ENCODE results near the gene RHOBTB1. TPM values are rescaled to one million over a fixed set of nuclear protein-coding genes. Genes with fewer than 3 reads are reported as not detected.

The RHOBTB1 gene
- total and polyA plus RNA-seq, 3 donors from 2014 or later, result 38.1 to 47.1 (median 44.7) TPM

DNA sequence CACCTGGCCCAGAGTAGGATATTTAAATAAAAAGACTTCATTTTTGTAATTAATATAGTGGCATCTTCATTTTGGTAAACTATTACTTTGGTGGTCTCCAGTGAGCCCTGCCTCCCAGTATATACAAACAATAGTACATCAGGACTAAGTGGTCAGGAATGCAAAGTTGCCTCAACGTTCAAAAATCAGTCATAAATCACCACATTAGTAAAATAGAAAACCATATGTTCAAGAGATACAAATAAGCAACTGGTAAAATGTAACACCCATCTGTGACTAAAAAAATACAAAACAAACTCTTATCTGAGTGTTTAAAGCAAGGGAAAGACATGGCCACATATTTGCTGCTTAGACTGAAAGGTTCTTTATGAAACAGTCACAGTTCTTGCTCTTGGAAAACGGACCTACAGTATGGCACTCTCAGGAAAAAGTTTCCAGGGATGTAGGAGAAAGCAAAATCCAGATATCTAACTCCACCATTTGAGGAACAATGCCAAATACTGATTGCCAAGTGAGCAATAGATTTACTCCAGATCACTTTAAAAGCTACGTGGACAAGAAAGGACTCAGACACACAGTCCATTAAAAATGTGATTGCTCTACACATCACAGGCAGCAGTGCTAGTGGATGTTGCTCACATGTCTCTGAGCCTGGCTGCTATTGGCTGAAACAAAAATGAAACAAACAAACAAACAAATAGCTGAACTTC, 15.1 kb upstream of the RHOBTB1 start:
- Histone ChIP-seq H3K4me1 (no peaks in the 10 kb centered on the region), H3K36me3 (ENCODE audit: low read depth, missing control alignments) (no peaks in the 10 kb centered on the region), H3K9me3 (no peaks in the 10 kb centered on the region), H3K4me3 (no peak overlapping the region), H3K27me3 (no peaks in the 10 kb centered on the region), H3K27ac (no peak overlapping the region)
- DNase-seq, result no peak
- intact Hi-C loops (cut with DNase I; ENCODE audit: low total_unique reads), result no loop called here
- TF ChIP-seq POLR2A (IDR thresholded peaks at IDR 0.05), result no peak
- TF ChIP-seq, protein P1, sequence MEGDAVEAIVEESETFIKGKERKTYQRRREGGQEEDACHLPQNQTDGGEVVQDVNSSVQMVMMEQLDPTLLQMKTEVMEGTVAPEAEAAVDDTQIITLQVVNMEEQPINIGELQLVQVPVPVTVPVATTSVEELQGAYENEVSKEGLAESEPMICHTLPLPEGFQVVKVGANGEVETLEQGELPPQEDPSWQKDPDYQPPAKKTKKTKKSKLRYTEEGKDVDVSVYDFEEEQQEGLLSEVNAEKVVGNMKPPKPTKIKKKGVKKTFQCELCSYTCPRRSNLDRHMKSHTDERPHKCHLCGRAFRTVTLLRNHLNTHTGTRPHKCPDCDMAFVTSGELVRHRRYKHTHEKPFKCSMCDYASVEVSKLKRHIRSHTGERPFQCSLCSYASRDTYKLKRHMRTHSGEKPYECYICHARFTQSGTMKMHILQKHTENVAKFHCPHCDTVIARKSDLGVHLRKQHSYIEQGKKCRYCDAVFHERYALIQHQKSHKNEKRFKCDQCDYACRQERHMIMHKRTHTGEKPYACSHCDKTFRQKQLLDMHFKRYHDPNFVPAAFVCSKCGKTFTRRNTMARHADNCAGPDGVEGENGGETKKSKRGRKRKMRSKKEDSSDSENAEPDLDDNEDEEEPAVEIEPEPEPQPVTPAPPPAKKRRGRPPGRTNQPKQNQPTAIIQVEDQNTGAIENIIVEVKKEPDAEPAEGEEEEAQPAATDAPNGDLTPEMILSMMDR (IDR thresholded peaks at IDR 0.05), result no peak
- 35 to 43% methylated on average over 3 of the region's 3 CpGs for WGBS, 2 donors

DNA sequence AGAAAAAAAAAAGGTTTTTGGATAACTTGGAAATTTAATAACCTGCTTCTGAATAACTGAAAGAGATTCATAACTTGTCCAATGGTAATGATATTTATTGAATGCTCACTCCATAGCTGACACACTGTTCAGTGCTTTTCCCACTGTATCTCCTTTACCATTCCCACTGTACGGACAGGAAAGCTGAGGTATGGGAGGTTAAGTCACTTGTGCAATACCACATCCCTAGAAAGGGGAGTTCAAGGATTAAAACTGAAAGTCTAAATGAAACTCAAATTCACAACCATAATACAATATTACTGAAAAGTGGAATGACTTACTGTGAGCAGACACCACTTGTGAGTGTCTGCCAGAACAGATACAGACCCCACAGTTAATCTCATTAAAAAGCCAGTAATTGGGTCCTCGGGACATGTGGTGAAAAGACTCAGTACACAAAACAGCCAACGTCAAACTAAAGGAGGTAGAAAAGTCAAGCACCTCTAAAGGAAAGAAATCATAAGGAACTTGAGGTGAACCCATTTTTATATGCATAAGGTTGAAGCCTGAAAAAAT, 13.8 kb upstream of the RHOBTB1 start:
- H3K27me3 ChIP-seq, result no peaks in the 10 kb centered on the region
- H3K4me1 ChIP-seq, result no peaks in the 10 kb centered on the region
- WGBS, 2 donors, result 75 to 79% methylated on average over 3 of the region's 3 CpGs
- H3K27ac ChIP-seq, result no peak overlapping the region
- intact Hi-C loops (cut with DNase I; ENCODE audit: low total_unique reads), result no loop called here
- H3K9me3 ChIP-seq, result no peaks in the 10 kb centered on the region
- TF ChIP-seq POLR2A (IDR thresholded peaks at IDR 0.05), result no peak
- TF ChIP-seq, protein P1 (IDR thresholded peaks at IDR 0.05), result no peak
- no peak for DNase-seq
- H3K4me3 ChIP-seq, result no peak overlapping the region
- H3K36me3 ChIP-seq (ENCODE audit: low read depth, missing control alignments), result no peaks in the 10 kb centered on the region

DNA sequence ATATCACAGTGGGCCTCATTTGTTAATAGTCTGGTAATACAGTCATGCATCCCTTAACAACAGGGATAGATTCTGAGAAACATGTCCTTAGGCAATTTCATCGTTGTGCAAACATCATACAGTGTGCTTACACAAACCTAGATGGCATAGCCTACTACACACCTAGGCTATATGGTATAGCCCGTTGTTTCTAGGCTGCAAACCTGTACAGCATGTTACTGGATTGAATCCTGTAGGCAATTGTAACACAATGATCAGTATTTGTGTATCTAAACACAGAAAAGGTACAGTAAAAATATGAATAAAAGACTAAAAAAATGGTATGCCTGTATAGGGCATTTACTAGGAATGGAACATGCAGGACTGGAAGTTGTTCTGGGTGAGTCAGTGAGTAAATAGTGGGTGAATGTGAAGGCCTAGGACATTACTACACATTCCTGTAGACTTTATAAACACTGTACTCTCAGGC, 12.0 kb upstream of the RHOBTB1 start:
- H3K27ac ChIP-seq, result no peak overlapping the region
- 97 to 100% methylated on average over 2 of the region's 2 CpGs for WGBS, 2 donors
- H3K4me3 ChIP-seq, result no peak overlapping the region
- intact Hi-C loops (cut with DNase I; ENCODE audit: low total_unique reads), result no loop called here
- H3K27me3 ChIP-seq, result no peaks in the 10 kb centered on the region
- TF ChIP-seq POLR2A (IDR thresholded peaks at IDR 0.05), result no peak
- no peak for DNase-seq
- no peaks in the 10 kb centered on the region for H3K36me3 ChIP-seq (ENCODE audit: low read depth, missing control alignments)
- H3K4me1 ChIP-seq, result no peaks in the 10 kb centered on the region
- H3K9me3 ChIP-seq, result no peaks in the 10 kb centered on the region

DNA sequence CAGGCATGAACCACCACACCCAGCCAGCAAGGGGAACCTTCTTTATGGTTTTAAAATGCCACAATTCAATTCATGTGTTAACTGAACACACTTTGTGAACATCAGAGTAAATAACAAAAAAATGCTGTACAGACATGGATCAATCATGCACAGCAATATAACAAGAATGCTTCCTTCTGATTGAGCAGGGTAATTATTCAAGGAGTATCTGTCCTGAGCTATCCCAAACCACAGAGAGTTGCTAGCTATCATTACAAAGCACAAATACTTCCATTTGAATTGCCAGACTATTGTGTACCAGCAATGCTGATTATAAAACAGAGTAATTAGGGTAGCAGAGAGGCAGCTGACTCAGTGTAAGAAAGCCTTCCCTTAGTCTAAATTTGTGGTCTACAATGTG, 11.3 kb upstream of the RHOBTB1 start:
- no peaks in the 10 kb centered on the region for H3K27me3 ChIP-seq
- DNase-seq, result no peak
- intact Hi-C loops (cut with DNase I; ENCODE audit: low total_unique reads), result no loop called here

DNA sequence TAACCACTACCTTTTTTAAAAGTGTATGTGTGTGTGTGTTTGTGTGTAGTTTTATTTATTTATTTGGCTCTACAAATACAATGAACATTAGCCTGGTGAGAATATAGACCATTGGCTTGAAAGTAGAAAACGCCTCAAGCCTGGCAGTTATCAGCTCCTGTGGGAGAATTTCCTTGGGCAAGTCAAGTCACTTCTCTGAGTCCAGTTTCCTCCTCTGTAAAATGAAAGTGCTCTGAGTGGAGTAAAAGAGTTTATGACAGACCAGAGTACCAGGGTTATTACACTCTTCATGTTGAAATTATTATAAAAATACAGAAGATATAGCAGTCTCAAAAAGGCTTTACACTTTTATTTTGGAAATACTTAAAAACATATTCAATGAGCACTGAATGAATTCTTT, 10.1 kb upstream of the RHOBTB1 start:
- Histone ChIP-seq H3K4me3 (no peak overlapping the region), H3K27ac (no peak overlapping the region), H3K9me3 (no peaks in the 10 kb centered on the region), H3K36me3 (ENCODE audit: low read depth, missing control alignments) (no peaks in the 10 kb centered on the region), H3K4me1 (peaks cover 5% of the 10 kb centered on the region), H3K27me3 (no peaks in the 10 kb centered on the region)
- TF ChIP-seq, protein P1 (IDR thresholded peaks at IDR 0.05), result no peak
- no peak for TF ChIP-seq POLR2A (IDR thresholded peaks at IDR 0.05)
- DNase-seq, result no peak
- 63 to 83% methylated on average over 1 of the region's 1 CpG for WGBS, 2 donors
- intact Hi-C loops (cut with DNase I; ENCODE audit: low total_unique reads), result no loop called here

More for the DNA sequence above, 11.3 kb upstream of the RHOBTB1 start:
- Histone ChIP-seq H3K4me3 (no peak overlapping the region), H3K27ac (no peak overlapping the region), H3K9me3 (no peaks in the 10 kb centered on the region), H3K4me1 (peaks cover under 1% of the 10 kb centered on the region), H3K36me3 (ENCODE audit: low read depth, missing control alignments) (no peaks in the 10 kb centered on the region)
- TF ChIP-seq, protein P1 (IDR thresholded peaks at IDR 0.05), result no peak
- no peak for TF ChIP-seq POLR2A (IDR thresholded peaks at IDR 0.05)
